GM12878 (cell line): ENCODE data around the gene EXOC3L4. TPM values are rescaled to one million over a fixed set of nuclear protein-coding genes. Genes with fewer than 3 reads are reported as not detected.
A peak's percentile ranks its signal among the peaks of the same experiment; 100 is the strongest.

Experiments
- BCL11A ChIP-seq: IDR thresholded peaks from 2 replicates; pipeline ENCODE4 v1.6.1; 2011; ENCODE audit warnings: low read depth, low read length
- CBX3 ChIP-seq: fragments of 200-600 bp; sonication (generic); IDR thresholded peaks from 2 replicates; pipeline ENCODE4 v1.6.1; 2016; ENCODE audit warnings: low read depth, borderline replicate concordance
- EGR1 ChIP-seq, 2 experiments: IDR thresholded peaks; 1 replicate in 1 of 2; 2 replicates in 1 of 2; pipeline ENCODE4 v1.6.1; 2011 to 2012; ENCODE audit warnings: low read depth in 2 of 2, low read length in 2 of 2, borderline replicate concordance in 1 of 2, mild to moderate bottlenecking in 1 of 2, moderate library complexity in 1 of 2
- HDAC2 ChIP-seq: fragments of 200-600 bp; sonication (generic); IDR thresholded peaks from 2 replicates; pipeline ENCODE4 v1.6.1; 2017
- IRF4 ChIP-seq: IDR thresholded peaks from 2 replicates; pipeline ENCODE4 v1.6.1; 2011; ENCODE audit warnings: low read depth, low read length
- MEF2B ChIP-seq: fragments of 450-650 bp; IDR thresholded peaks from 2 replicates; pipeline ENCODE4 v1.6.1; 2018; ENCODE audit warnings: mild to moderate bottlenecking, moderate library complexity; ENCODE audit not compliant: partially characterized antibody, poor library complexity, severe bottlenecking
- NBN ChIP-seq: fragments of 450-650 bp; IDR thresholded peaks from 2 replicates; pipeline ENCODE4 v1.6.1; 2016
- NFYA ChIP-seq: IDR thresholded peaks from 2 replicates; pipeline ENCODE4 v1.6.1; 2011; ENCODE audit warnings: low read depth, mild to moderate bottlenecking, low read length, improper control_type of control experiment, borderline replicate concordance
- POLR2AphosphoS2 ChIP-seq: IDR thresholded peaks from 2 replicates; pipeline ENCODE4 v1.6.1; 2011; ENCODE audit warnings: low read depth, mild to moderate bottlenecking, low read length, improper control_type of control experiment, moderate library complexity
- POLR2AphosphoS5 ChIP-seq: IDR thresholded peaks from 2 replicates; pipeline ENCODE4 v1.6.1; 2011; ENCODE audit warnings: mild to moderate bottlenecking, low read length, inconsistent platforms
- RUNX3 ChIP-seq: IDR thresholded peaks from 2 replicates; pipeline ENCODE4 v1.6.1; 2012; ENCODE audit warnings: low read length, inconsistent platforms
- STAT3 ChIP-seq: IDR thresholded peaks from 2 replicates; pipeline ENCODE4 v1.6.1; 2011; ENCODE audit warnings: low read depth, low read length, improper control_type of control experiment
- WRNIP1 ChIP-seq: IDR thresholded peaks from 2 replicates; pipeline ENCODE4 v1.6.1; 2011; ENCODE audit warnings: low read depth, low read length, improper control_type of control experiment, borderline replicate concordance
- ZNF274 ChIP-seq: IDR thresholded peaks from one replicate; pipeline ENCODE4 v1.8.0; 2011; ENCODE audit not compliant: insufficient read length, insufficient read depth
- polyA plus RNA-seq, 11 experiments: library from polyadenylated mRNA; depleted of rRNA in 4 of 11; unstranded in 6 of 11; stranded (reverse) in 5 of 11; fragments of >200 nt; fragmentation: Nextera tagmentation in 4 of 11; fragmentation: Illumina TruSeq in 1 of 11; extraction: Ambion mirVana in 4 of 11; extraction: Trizol in 1 of 11; gene quantifications; 1 replicate in 1 of 11; 2 replicates in 10 of 11; pipeline versions ENCODE4 v1.2.1 to v1.2.3, GENCODE V29; 2011 to 2016; ENCODE audit warnings: inconsistent platforms in 2 of 11, missing spikeins in 2 of 11, low read depth in 1 of 11
- total RNA-seq, 4 experiments: library from RNA; depleted of rRNA in 3 of 4; stranded (reverse); fragments of >200 nt in 3 of 4; fragmentation: Illumina TruSeq in 1 of 4; extraction: Trizol in 1 of 4; gene quantifications; 2 replicates each; pipeline versions ENCODE4 v1.2.1 to v1.2.3, GENCODE V29; 2013 to 2021
- TF ChIP-seq, protein P1 (sequence below): fragments of 450-650 bp; formaldehyde crosslinking; IDR thresholded peaks from 2 replicates; pipeline ENCODE4 v1.4.0; 2022; ENCODE audit warnings: mild to moderate bottlenecking, moderate library complexity
- TF ChIP-seq, protein P2 (sequence below): IDR thresholded peaks from 2 replicates; pipeline ENCODE4 v1.6.1; 2012; ENCODE audit warnings: low read depth, low read length, improper control_type of control experiment
- TF ChIP-seq, protein P3 (sequence below): fragments of 450-650 bp; IDR thresholded peaks from 2 replicates; pipeline ENCODE4 v1.6.1; 2017; ENCODE audit warnings: antibody characterized with exemption, mild to moderate bottlenecking, moderate library complexity
- TF ChIP-seq, protein P4 (sequence below): fragments of 450-650 bp; IDR thresholded peaks from 2 replicates; pipeline ENCODE4 v1.6.1; 2017; ENCODE audit warnings: mild to moderate bottlenecking, moderate library complexity

Gene EXOC3L4
- total and polyA plus RNA-seq, 10 of the 15 experiments (the other 5 are each of a cell fraction or from before 2014, with no cell fraction given): not detected

DNA sequence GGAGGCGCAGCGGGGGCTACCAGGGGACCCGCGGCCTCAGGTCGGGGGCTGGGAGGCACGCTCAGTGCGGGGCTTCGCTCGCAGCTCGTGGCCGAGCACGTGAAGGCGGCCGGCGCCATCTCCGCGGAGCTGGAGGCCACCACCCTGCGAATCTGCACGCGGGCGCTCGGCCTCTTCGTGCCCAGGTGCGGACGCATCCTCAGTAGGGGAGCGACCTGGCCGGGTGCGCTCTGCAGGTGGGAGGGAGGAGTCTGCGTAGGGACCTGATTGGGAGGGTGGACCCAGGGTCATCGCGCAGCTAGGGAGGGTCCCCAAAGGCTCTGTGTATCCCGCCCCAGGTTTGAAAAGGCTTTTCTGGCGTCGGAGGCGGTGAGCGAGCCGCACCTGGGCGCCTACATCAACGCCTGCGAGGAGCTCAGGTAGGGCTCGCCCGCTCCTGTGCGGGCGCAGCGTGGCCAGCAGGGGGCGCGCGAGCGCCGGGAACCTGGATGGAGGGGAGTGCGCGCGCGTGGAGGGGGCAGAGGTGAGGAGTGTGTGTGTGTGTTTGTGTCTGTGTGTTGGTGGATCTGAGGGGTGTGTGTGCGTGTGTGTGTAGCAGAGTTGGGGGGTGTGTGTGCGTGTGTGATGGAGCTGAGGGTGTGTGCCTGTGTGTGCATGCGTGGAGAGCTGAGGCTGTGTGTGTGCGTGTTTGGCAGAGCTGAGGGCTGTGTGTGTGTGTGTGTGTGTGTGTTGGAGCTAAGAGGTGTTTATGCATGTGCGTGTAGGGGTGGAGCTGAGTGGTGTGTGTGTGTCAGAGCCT, 10.3 kb downstream of the EXOC3L4 start (continued):
- TF ChIP-seq, protein P1, sequence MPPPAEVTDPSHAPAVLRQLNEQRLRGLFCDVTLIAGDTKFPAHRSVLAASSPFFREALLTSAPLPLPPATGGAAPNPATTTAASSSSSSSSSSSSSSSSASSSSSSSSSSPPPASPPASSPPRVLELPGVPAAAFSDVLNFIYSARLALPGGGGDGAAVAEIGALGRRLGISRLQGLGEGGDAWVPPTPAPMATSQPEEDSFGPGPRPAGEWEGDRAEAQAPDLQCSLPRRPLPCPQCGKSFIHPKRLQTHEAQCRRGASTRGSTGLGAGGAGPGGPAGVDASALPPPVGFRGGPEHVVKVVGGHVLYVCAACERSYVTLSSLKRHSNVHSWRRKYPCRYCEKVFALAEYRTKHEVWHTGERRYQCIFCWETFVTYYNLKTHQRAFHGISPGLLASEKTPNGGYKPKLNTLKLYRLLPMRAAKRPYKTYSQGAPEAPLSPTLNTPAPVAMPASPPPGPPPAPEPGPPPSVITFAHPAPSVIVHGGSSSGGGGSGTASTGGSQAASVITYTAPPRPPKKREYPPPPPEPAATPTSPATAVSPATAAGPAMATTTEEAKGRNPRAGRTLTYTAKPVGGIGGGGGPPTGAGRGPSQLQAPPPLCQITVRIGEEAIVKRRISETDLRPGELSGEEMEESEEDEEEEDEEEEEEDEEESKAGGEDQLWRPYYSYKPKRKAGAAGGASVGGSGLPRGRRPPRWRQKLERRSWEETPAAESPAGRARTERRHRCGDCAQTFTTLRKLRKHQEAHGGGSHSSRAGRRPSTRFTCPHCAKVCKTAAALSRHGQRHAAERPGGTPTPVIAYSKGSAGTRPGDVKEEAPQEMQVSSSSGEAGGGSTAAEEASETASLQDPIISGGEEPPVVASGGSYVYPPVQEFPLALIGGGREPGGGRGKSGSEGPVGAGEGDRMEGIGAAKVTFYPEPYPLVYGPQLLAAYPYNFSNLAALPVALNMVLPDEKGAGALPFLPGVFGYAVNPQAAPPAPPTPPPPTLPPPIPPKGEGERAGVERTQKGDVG: no peak
- no peak for TF ChIP-seq WRNIP1
- TF ChIP-seq MEF2B: no peak
- TF ChIP-seq, protein P2, sequence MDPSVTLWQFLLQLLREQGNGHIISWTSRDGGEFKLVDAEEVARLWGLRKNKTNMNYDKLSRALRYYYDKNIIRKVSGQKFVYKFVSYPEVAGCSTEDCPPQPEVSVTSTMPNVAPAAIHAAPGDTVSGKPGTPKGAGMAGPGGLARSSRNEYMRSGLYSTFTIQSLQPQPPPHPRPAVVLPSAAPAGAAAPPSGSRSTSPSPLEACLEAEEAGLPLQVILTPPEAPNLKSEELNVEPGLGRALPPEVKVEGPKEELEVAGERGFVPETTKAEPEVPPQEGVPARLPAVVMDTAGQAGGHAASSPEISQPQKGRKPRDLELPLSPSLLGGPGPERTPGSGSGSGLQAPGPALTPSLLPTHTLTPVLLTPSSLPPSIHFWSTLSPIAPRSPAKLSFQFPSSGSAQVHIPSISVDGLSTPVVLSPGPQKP: no peak
- TF ChIP-seq CBX3: no peak
- no peak for TF ChIP-seq RUNX3
- peak; percentile 99 for TF ChIP-seq NBN
- no peak for TF ChIP-seq HDAC2
- no peak for TF ChIP-seq EGR1 (IDR thresholded peaks at IDR 0.05; ENCODE audit: borderline replicate concordance in 1 of 2, low read depth in 2 of 2, low read length in 2 of 2)
- no peak for TF ChIP-seq IRF4
- TF ChIP-seq, protein P3, sequence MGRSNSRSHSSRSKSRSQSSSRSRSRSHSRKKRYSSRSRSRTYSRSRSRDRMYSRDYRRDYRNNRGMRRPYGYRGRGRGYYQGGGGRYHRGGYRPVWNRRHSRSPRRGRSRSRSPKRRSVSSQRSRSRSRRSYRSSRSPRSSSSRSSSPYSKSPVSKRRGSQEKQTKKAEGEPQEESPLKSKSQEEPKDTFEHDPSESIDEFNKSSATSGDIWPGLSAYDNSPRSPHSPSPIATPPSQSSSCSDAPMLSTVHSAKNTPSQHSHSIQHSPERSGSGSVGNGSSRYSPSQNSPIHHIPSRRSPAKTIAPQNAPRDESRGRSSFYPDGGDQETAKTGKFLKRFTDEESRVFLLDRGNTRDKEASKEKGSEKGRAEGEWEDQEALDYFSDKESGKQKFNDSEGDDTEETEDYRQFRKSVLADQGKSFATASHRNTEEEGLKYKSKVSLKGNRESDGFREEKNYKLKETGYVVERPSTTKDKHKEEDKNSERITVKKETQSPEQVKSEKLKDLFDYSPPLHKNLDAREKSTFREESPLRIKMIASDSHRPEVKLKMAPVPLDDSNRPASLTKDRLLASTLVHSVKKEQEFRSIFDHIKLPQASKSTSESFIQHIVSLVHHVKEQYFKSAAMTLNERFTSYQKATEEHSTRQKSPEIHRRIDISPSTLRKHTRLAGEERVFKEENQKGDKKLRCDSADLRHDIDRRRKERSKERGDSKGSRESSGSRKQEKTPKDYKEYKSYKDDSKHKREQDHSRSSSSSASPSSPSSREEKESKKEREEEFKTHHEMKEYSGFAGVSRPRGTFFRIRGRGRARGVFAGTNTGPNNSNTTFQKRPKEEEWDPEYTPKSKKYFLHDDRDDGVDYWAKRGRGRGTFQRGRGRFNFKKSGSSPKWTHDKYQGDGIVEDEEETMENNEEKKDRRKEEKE: no peak
- TF ChIP-seq, protein P4, sequence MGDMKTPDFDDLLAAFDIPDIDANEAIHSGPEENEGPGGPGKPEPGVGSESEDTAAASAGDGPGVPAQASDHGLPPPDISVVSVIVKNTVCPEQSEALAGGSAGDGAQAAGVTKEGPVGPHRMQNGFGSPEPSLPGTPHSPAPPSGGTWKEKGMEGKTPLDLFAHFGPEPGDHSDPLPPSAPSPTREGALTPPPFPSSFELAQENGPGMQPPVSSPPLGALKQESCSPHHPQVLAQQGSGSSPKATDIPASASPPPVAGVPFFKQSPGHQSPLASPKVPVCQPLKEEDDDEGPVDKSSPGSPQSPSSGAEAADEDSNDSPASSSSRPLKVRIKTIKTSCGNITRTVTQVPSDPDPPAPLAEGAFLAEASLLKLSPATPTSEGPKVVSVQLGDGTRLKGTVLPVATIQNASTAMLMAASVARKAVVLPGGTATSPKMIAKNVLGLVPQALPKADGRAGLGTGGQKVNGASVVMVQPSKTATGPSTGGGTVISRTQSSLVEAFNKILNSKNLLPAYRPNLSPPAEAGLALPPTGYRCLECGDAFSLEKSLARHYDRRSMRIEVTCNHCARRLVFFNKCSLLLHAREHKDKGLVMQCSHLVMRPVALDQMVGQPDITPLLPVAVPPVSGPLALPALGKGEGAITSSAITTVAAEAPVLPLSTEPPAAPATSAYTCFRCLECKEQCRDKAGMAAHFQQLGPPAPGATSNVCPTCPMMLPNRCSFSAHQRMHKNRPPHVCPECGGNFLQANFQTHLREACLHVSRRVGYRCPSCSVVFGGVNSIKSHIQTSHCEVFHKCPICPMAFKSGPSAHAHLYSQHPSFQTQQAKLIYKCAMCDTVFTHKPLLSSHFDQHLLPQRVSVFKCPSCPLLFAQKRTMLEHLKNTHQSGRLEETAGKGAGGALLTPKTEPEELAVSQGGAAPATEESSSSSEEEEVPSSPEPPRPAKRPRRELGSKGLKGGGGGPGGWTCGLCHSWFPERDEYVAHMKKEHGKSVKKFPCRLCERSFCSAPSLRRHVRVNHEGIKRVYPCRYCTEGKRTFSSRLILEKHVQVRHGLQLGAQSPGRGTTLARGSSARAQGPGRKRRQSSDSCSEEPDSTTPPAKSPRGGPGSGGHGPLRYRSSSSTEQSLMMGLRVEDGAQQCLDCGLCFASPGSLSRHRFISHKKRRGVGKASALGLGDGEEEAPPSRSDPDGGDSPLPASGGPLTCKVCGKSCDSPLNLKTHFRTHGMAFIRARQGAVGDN: no peak
- no peak for TF ChIP-seq ZNF274
- TF ChIP-seq STAT3: no peak
- no peak for TF ChIP-seq POLR2AphosphoS2
- TF ChIP-seq POLR2AphosphoS5: no peak
- TF ChIP-seq BCL11A: no peak
- no peak for TF ChIP-seq NFYA
